NCI-H226 (cell line): ENCODE measurements around the gene DDI2.
A peak's percentile ranks its signal among the peaks of the same experiment; 100 is the strongest.
"Not testable (repeated sequence)": the region's sequence is repeated elsewhere in the genome, so short reads cannot be mapped to it uniquely, and the experiment has no call there.

ENCODE experiments used
- DNase-seq: peaks from one replicate; pipeline ENCODE4 v3.0.0-alpha.2; 2015

The DDI2 gene

GRCh38 chr1:15680561-15681348 is 63.5 kb downstream of the DDI2 start:
- peak; percentile 83 for DNase-seq

- DNase-seq = peak; percentile 33
These were observed 64.4 kb downstream of the DDI2 start for GRCh38 chr1:15681349-15682292.

- DNase-seq = no peak
These were observed 65.7 kb downstream of the DDI2 start for GRCh38 chr1:15682936-15683341.

GRCh38 chr1:15683345-15684039 is 66.2 kb downstream of the DDI2 start:
- no peak for DNase-seq

GRCh38 chr1:15684042-15684461 is 66.8 kb downstream of the DDI2 start, which contains the start of gene PLEKHM2:
TSS of gene PLEKHM2 (plus strand) at chr1:15684320. CDS start at chr1:15684559, 239 bp downstream.
- DNase-seq = peak; percentile 12

GRCh38 chr1:15684468-15685291 is 67.4 kb downstream of the DDI2 start:
- no peak for DNase-seq

GRCh38 chr1:15685820-15686219 is 68.6 kb downstream of the DDI2 start:
- no peak for DNase-seq

GRCh38 chr1:15687446-15687845 is 70.2 kb downstream of the DDI2 start:
- DNase-seq = no peak

GRCh38 chr1:15690317-15690716 is 73.1 kb downstream of the DDI2 start:
- no peak for DNase-seq

GRCh38 chr1:15691434-15692032 is 74.3 kb downstream of the DDI2 start:
- DNase-seq = no peak

- no peak for DNase-seq
These were observed 74.9 kb downstream of the DDI2 start for GRCh38 chr1:15692121-15692682.

GRCh38 chr1:15693371-15693770 is 76.1 kb downstream of the DDI2 start:
- DNase-seq = no peak

GRCh38 chr1:15696956-15697521 is 79.8 kb downstream of the DDI2 start:
- no peak for DNase-seq

GRCh38 chr1:15698201-15698600 is 80.9 kb downstream of the DDI2 start:
- no peak for DNase-seq

- DNase-seq = not testable (repeated sequence)
These were observed 82.1 kb downstream of the DDI2 start for GRCh38 chr1:15699321-15699720.

- DNase-seq = peak; percentile 5
These were observed 83.2 kb downstream of the DDI2 start for GRCh38 chr1:15700508-15700907.

GRCh38 chr1:15701784-15702183 is 84.5 kb downstream of the DDI2 start:
- no peak for DNase-seq

GRCh38 chr1:15702722-15703550 is 85.7 kb downstream of the DDI2 start:
- DNase-seq = peak; percentile 7

GRCh38 chr1:15703562-15703961 is 86.3 kb downstream of the DDI2 start:
- peak; percentile 87 for DNase-seq
